Stimulated activated CD8-positive, alpha-beta memory T cell treated with anti-CD3 and anti-CD28 coated beads, Interleukin-15, amount 100 ng/mL, for 1 hour (primary cell): ENCODE results near the gene UTS2R.

Source experiments
- DNase-seq: peaks from one replicate; pipeline ENCODE4 v3.0.0-alpha.2; 2020; ENCODE audit warnings: low read depth

The UTS2R gene

DNA sequence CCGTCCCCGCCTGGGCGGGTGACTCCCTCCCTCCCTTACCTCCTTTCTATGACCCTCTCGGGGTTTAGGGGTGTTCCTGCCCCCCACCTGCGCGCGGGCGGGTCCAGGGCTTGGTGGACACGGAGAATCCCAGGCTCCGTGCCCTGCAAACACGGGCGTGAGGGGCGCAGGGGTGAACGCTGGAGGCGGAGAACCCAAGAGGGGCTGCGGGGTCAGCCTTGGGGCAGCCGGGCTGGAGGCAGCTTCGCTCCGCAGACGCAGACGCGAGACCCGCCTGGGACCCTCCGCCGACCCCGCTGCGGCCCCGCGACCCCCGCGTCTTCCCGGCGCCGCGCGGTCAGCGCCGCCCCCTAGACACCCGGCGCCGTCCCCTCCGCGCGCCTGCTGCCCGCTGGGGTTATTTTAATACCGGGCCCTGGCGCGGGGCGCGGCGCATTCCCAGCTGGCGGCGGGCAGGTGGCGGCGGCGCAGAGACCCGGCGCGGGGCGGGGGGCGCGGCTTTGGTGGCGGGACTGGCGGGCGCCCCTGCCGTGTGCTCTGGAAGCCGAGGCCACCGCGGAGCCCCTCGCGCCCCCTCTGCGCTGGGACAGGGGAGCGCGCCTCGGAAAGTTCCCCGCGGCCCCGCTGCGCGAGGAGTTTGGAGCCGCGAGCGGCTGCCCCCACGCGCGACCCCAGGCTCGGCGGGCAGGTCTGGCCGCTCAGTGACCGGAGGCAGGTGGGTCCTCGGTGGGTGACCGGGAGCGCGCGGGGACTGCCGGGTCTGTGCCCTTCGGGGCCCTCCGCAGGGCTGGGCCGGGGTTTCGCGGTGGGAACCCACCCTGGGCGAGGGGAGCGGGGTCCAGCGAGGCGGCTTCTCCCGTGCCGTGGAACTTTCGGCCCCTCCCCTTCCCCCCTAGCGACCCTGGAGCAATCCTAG is at the start of gene UTS2R:
Gene UTS2R (plus strand): TSS at position 433 of the 916 bp plus-strand sequence. CDS start 2,560 bp downstream, outside the sequence.
- no peak for DNase-seq

DNA sequence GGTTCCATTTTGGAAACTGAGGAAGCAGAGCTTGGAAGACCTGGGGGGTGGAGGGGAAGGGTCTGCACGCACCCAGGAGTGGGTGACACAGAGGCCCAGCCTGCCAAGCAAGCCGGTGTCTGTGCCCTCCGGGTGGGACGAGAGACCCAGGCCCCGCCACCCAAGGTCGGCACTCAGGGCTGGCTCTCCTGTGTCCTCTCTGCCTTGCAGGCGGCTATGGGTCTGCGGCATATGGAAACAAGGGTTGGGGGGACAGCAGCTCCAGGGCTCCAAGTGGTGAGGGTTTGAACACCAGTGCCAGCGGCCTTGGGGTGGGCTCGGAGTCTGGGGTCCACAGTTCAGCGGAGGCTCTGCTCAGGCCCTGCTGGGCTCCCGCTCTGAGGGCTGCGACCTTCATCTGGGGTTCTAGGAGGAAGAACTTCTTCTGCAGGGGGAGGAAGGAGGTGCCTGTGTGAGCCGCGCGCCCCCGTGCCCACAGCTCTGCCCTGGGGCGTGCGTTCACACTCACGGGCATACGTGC is 49.6 kb upstream of the UTS2R start:
- DNase-seq, result no peak

DNA sequence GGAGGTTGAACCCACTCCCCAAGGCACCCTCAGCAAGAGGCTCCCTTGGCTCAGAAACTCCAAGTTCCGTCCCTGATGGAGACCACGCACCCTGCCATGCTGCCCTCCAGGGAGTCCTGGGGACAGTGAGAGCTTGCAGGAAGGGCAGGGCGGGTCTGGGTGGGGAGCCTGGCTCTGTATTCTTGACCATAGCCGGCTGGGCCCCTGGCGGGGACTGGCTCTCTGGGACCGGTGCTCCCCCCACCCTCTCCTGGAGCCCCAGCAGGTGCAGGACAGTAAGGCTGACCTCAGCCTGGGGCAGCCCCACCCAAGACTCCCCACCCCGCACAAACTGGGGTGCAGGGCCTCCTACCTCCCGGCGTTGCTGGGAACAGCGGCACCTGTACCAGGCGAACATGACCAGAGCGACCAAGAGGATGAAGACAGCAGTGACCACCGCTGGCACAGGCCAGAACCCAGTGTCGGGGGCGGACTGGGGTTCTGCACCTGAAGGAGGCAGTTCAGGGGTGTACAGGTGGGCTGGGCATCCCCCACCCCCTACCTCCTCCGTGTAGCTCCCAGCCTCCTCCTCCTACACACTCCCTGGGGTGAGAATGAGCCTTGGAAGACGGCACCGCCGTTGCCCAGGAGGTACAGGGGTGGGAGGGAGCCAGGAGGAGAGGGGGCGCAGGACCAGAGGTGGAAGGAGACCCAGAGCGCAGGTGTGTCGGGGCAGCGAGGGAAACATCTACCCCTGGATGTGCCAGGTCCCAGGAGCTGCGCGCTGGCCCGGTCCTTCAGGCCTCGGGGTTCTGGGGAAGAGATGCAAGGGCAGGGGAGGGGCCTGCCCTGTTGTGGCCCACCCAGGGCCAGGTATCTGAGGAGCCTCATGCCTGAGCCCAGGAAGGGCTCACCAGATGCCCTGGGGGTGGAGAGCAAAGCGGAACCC is 48.8 kb upstream of the UTS2R start:
- no peak for DNase-seq

DNA sequence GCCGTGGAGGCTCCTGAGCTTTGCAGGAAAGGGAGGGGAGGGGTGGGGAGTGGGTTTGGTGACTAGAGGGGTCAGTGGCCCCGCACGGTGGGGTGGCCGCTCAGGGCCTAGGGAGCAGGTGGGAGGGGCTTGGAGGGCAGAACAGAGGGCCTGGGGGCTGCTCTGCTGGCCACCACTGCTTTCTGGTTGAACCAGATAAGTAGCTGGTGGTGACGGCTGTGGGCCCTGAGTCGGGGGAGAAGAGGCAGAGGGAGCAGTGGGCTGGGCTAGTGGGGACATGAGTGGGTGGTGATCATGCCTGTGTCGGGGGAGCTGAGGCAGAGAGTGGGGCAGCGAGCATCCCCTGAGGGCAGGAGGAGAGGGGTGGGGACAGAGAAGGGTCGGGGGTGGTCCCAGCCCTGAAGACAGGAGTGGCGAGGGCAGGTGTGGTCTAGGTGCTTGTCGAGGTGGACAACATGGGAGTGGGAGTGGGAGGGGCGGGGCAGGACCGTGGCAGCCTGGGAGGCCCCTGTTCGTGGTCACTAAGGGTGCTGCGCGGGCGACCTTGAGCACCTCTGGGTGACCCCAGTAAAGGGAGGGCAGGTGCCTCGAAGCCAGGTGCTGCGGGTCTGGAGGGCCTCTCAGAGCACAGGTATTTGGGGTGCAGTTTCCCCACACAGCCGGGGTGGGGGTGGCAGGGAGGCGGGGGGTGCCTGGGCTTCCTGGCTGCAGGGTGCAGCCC is 47.9 kb upstream of the UTS2R start:
- no peak for DNase-seq

DNA sequence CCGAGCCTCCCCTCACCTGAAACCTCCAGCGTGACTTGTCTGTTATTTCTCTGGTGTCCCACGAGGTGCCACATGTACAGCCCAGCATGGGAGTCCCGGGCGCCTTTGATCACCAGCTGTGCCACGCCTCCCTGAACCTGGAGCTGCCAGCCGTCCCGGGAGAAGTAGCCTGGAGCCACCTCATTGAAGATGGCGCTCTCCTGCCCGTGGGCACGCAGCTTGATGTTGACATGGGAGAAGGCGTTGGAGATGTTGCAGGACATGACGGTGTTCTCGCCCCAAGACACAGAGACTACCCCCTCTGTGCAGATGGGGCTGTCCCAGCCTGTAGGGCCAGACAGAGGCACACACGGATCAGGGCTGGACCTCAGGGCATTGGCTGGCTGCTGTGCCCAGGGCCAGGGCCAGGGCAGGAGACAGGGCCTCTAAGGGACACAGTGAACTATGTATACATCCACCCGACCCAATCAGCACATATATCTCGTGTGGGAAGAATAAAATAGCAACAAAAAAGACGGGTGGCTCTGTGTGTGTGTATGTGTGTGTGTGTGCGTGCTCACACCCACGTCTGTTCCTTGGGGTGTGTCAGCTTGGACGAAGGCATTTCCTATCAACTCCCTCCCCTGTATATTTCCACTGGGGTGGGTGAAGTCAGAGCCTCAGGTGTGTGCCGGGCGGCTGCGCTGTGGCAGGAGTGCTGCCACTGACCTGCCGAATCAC is 46.8 kb upstream of the UTS2R start:
- no peak for DNase-seq

DNA sequence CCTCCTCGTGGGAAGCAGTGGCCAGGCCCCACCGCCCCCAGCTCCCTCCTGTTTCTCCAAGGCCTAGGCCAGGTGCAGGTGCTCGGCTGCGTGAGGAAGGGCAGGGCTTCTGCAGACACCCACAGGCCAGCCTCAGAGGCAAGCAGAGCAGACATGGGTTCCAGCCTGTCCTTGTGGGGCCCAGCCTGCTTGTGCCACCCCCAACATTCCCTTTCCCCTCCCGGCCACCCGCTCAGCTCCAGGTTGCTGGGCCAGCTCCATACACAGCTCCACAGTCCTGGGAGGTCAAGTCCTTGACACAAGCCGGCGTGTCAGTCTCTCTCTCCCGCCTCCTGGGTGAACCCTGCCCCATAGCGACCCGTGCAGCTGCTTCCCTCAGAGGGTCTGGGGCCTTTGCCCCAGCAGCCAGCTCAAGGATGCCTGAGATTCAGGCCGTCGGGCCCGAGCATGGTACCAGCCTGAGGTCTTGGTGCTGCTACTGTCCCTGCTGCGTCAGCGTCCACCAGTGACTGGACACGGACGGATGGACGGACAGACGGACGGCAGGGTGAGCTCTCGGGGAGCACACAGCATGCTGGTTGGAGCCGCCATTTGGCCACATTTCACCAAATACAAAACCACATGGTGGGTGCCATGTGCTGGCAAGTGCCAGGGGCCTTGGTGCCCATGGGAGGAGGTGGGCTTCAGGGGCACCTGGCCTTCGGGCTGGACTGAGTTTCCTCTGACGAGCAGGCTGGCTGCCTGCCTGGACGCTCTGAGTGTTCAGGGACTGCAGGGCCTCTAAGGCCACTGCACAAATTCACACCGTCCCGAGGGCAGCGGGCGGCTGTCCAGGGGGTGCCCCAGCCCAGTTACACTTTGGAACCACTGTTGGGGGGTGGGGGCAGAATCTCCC is 46.0 kb upstream of the UTS2R start:
- no peak for DNase-seq

DNA sequence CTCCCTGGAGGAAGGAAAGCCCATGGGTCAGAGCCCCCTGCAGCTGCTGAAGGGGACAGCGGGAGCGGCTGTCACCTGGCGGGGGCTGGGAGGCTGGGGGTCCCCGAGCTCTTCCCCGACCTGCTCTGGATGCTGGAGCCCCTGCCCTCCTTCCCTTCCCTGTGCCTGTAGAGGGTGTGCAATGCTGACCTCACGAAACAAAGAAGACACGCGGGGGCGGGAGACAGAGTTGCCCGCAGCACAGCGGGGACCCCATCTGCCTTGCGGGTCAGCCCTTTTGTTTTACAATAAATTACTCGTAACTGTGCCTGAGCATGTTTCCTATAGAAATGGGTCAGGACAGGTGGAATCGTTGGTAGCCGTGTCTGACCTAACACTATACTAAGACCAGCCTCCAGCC is 44.3 kb upstream of the UTS2R start:
- DNase-seq, result no peak

DNA sequence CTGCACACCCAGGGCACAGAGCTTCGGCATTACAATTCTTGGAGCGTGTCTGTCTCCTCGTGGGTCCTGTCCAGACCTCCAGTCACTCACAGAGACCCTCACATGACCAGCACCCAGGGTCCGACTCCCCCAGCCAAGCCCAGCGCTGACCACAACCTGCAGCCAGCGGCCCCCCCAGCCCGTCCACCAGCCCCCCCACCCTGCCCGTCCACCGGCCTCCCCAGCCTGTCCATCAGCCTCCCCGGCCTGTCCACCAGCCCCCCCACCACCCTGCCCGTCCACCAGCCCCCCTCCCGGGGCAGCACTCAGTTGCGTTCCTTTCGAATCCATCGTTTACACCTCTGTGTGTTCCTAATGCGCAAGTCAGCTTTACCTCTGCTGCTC is 43.8 kb upstream of the UTS2R start:
- DNase-seq, result no peak

DNA sequence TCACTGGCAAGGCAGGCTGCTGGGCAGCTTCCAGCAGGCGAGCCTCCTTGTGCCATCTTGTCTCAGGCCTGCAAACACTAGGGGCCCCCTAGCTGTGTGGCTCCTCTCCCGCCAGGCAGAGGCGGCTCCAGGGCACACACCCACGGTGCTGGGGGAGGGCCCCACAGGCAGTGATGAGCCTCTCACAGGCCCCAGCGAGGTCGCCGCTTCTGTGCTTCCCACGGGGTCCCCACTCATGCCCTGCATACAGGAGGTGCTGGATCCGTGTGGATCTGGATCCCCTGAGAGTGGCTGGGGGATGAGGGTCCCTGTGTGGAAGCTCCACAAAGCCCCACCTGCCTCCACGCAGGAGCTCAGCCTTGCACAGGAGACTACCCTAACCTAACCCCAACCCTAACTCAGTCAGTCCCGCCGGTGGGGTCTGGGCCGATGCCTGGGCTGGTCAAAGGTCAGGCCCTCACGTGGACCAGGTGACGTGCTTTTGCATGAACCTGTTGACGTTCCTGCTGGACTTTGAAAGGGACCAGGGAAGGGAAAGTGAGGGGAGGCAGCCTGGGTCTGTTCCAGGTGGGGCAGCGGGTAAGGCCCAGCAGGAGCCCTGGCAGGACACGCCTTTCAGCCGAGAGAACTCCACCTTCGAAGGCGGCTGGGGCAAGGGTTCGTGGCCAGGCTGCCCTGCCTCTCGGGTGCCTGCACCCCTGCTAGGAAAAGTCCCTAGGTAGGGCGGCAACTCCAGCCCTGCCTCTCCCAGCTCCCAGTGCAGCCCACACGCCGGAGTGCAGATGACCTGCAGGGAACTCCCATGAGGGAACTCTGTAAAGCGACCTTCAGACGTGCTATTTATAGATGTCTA is 43.2 kb upstream of the UTS2R start:
- DNase-seq, result no peak

DNA sequence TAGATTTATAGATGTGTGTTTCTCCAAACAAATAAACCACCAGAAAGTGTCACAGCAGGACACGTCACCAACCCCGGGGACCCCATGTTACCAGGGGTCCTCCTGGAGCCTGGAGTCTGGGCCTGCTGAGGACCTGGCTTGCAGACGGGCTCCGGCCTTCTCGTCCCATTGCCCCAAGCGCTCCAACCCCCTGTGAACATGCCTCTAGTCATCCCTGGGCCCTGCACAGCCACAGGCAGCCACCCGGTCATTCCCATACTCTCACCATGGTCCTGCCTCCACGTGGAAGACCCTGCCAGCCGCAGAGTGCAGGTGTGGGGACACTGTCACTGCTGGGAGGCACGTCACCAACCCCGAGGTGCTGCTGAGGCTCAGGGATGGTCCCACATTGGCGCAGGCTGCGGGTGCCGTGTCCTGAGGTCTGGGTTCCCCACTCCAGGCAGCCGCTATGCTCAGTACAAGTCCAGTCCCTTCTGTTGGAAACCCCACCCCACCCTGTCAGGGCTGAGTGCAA is 42.5 kb upstream of the UTS2R start:
- no peak for DNase-seq

DNA sequence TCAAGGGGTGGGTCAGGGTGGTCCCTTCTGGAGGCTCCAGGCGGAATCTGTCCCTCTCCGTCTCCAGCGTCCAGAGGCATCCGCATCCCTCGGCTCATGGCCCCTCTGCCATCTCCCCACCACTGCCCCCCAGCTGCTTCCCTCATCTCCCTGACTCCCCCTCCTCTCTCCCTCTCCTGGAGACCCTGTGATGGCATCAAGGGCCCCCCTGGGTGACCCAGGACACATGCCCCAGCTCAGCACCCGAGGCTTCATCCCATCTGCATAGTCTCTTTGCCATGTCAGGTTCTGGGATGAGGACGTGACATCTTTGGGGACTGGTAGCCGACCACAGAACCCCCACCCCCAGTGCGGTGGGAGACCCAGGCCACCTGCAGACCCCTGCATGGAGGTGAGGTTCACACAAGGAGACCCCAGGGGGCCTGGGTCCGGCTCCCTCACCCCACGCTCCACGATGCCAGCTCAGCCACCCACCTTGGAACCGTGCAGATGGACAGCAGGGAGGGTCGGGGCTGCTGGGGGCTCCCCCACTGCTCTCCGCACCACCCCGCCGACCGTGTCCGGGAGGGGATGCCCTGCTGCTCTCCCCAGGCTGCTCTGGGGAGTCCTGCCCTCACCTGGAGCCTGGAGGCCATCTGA is 41.8 kb upstream of the UTS2R start:
- DNase-seq, result no peak

DNA sequence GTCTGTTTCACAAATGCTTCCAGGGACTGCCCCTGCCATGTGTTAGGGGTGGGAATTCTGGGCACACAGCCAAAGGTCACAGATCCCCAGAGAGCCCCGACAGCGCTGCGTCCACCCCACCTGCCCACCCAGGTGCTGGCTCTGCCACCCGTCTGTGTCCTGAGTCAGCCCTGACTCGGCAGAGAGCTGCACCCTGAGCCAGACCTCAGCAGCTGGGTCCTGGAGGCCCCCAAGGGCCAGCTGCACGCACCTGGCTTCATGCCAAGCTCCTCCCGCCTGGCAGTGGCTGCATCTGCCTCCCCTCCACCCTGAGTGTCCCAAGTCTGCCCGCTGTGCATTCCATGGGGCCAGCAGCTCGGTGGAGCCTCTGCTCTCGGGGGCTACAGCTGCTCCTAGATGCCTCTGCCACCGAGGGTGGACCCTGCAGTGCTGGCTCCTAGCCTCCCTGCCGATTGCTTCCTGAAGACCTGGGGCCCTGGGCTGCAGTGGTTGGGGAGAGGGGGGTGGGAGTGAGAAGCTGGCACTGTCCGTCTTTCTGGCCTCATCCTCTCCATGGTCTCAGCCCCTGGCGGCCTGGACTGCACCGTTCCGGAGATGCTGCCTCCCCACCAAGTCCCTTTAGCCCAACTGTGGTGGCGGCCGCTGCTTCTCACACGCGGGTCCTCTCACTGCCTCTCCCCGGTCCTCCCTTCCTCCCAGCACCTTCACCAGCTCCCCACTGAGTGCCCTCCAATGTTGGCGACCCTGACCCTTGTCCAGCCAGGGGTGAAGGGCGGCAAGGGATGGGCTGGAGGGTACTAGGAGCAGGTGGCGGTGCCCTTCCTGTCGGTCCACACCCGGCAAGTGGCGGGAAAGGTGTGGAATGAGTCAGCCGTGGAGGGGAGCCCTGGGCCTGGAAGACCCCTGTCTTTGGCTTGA is 41.0 kb upstream of the UTS2R start:
- DNase-seq, result no peak

DNA sequence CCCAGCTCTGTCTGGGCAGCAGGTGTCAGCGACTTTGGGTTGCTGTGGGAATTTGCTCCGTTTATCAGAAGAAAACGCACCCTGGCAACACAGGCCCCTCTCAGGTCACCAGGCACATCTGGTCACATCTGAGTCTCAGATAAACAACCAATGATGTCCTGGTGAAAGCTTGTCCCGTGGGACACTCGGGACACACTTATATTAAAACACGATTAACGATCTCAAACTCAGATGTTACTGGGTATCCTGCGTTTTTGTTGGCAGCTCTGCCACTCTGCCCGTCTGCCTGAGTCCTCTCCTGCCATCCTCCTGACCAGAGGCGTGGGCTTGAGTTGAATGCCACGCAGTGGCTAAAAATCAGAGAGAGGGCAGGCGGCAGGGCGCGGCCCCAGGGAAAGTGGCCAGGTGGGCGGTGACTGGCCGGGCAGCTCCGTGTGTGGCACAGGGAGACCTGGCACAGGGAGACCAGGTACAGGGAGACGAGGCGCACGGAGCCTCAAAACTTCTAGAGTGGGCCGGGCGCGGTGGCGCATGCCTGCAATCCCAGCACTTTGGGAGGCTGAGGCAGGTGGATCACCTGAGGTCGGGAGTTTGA is 40.1 kb upstream of the UTS2R start:
- DNase-seq, result no peak

DNA sequence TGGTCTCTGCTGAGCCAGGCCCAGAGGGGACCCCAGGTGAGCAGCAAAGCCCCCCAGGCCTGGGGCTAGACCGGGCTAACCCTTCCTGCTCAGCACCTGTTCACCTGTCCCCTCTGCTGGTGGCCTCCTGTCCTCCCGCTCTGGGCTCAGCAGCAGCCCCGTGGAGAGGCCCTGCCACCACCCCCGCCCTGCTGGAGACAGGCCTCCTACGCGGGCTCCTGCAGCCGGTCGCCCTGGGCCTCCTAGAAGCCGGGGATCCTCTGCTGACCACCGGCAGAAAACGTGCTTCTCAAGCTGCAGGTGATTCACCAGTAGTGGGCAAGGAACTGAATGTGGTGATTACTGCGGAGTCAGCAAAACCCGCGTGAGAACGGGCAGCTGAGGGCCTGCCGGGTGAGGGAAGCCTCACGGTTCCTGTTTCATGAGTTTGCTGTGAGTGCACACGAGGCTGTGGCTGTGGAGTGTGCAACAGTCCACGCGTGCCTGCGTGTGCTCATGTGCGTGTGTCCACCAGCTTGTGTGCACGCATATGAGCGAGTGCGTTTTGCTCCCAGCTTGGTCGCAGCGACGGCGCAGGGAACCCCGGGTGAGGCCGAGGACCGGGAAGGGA is 38.8 kb upstream of the UTS2R start:
- no peak for DNase-seq

DNA sequence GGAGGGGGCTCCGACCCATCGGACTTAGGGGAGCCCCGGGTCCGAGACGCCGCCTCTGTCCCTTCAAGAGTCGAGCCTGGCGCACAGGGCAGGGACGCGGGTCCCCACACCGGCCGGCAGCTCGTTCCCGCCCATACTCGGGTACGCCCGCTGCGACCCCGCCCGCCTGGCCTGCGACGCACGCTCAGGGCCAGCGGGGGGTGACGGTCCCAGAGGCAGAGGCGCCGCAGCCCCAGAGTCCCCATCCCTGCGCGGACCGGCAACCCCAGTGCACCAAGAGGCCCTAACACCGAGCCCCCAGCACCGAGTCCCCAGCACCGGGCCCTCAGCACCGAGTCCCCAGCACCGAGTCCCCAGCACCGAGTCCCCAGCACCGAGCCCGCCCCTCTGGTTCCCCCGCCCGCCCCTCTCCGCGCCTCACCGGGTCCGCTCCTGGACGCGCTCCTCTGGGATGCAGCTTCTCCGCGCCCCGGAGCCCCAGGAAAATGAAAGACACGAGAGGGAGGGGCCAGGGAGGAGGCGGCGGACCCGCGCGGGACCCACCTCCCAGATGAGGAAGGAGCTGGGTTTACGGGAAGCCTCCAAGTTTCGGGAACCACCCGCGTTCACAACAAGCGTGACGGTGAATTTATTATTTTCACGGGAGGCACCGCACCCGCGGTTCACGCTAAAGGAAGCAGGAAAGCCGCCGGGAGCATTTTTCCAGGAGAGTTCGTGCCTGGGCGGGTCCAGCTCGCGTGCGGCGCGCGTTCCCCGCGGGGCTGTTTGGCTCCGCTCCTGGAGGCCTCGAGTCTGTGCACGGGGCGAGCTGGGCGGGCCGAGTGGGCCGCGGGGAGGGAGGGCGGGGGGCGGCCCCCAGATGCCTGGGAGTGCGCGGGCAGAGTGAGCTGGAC is 38.0 kb upstream of the UTS2R start, which contains the start of gene SECTM1:
Gene SECTM1 (minus strand): TSS at position 488 of the 893 bp plus-strand sequence. CDS start 6,526 bp downstream, outside the sequence.
- no peak for DNase-seq
